Neural cell (in vitro differentiated cells): Measurements from ENCODE around the gene BRSK2. TPM values are rescaled to one million over a fixed set of nuclear protein-coding genes. Genes with fewer than 3 reads are reported as not detected.

ENCODE experiments used
- H2AFZ ChIP-seq: fragments of 200-600, 300-800 bp; sonication (generic), shearing (Covaris generic); 2 replicates; pipeline ENCODE4 v1.6.0; 2014; ENCODE audit warnings: low read depth, mild to moderate bottlenecking, antibody characterized with exemption, low read length, moderate library complexity
- H3F3A ChIP-seq: fragments of 200-600 bp; shearing (Covaris generic); 2 replicates; pipeline ENCODE4 v1.6.1; 2016; ENCODE audit warnings: mild to moderate bottlenecking, moderate library complexity, mixed read lengths, antibody characterized with exemption, low read length; ENCODE audit not compliant: insufficient read depth, poor library complexity, severe bottlenecking
- H3K27ac ChIP-seq: fragments of 200-600, 300-800 bp; sonication (generic), shearing (Covaris generic); 2 replicates; pipeline ENCODE4 v1.5.1; 2014; ENCODE audit warnings: mild to moderate bottlenecking, low read length, moderate library complexity
- H3K27me3 ChIP-seq: fragments of 300-800, 200-600 bp; sonication (generic), shearing (Covaris generic); 2 replicates; pipeline ENCODE4 v1.6.0; 2014; ENCODE audit warnings: mild to moderate bottlenecking, low read depth, low read length, moderate library complexity; ENCODE audit not compliant: insufficient read depth
- H3K36me3 ChIP-seq: fragments of 300-800, 200-600 bp; sonication (generic), shearing (Covaris generic); 2 replicates; pipeline ENCODE4 v1.5.1; 2014; ENCODE audit warnings: mild to moderate bottlenecking, antibody characterized with exemption, low read length, moderate library complexity; ENCODE audit not compliant: insufficient read depth
- H3K4me2 ChIP-seq: fragments of 300-800, 200-600 bp; sonication (generic), shearing (Covaris generic); 2 replicates; pipeline ENCODE4 v1.6.0; 2014; ENCODE audit warnings: mild to moderate bottlenecking, low read length
- H3K4me3 ChIP-seq: fragments of 300-800, 200-600 bp; sonication (generic), shearing (Covaris generic); 2 replicates; pipeline ENCODE4 v1.5.1; 2014; ENCODE audit warnings: mild to moderate bottlenecking, low read length, moderate library complexity
- H3K79me2 ChIP-seq: fragments of 200-600 bp; shearing (Covaris generic); replicated peaks from 2 replicates; pipeline ENCODE4 v1.6.0; 2014; ENCODE audit warnings: mild to moderate bottlenecking, low read length, moderate library complexity; ENCODE audit not compliant: insufficient read depth
- H3K9ac ChIP-seq: fragments of 300-800, 200-600 bp; sonication (generic), shearing (Covaris generic); 2 replicates; pipeline ENCODE4 v1.6.1; 2016; ENCODE audit warnings: mild to moderate bottlenecking, low read length, mixed read lengths
- H3K9me2 ChIP-seq: fragments of 200-600 bp; shearing (Covaris generic); 2 replicates; pipeline ENCODE4 v1.6.1; 2016; ENCODE audit warnings: mild to moderate bottlenecking, low read length, mixed read lengths; ENCODE audit not compliant: insufficient read depth
- H3K9me3 ChIP-seq: fragments of 200-600, 300-800 bp; sonication (generic), shearing (Covaris generic); 2 replicates; pipeline ENCODE4 v1.6.1; 2016; ENCODE audit warnings: mild to moderate bottlenecking, mixed run types, low read length, moderate library complexity, mixed read lengths
- H4K20me1 ChIP-seq: fragments of 200-600 bp; shearing (Covaris generic); 2 replicates; pipeline ENCODE4 v1.6.1; 2016; ENCODE audit warnings: mild to moderate bottlenecking, mixed run types; ENCODE audit not compliant: insufficient read depth
- CTCF ChIP-seq: fragments of 450-650 bp; IDR thresholded peaks from 2 replicates; pipeline ENCODE4 v1.5.1; 2014; ENCODE audit warnings: antibody characterized with exemption, mild to moderate bottlenecking, moderate library complexity; ENCODE audit not compliant: poor library complexity, severe bottlenecking
- EP300 ChIP-seq: fragments of 450-650 bp; conservative IDR thresholded peaks from 2 replicates; pipeline ENCODE4 v1.6.1; 2014; ENCODE audit warnings: antibody characterized with exemption, mild to moderate bottlenecking, moderate library complexity; ENCODE audit not compliant: poor library complexity, severe bottlenecking
- EZH2 ChIP-seq: fragments of 200-600, 300-800 bp; shearing (Covaris generic), sonication (generic); IDR thresholded peaks from 2 replicates; pipeline ENCODE4 v1.6.1; 2014; ENCODE audit warnings: antibody characterized with exemption, low read length, borderline replicate concordance, mild to moderate bottlenecking; ENCODE audit not compliant: insufficient read depth, poor library complexity, severe bottlenecking
- MXI1 ChIP-seq: fragments of 450-650 bp; conservative IDR thresholded peaks from 2 replicates; pipeline ENCODE4 v1.6.1; 2014; ENCODE audit warnings: antibody characterized with exemption, mild to moderate bottlenecking; ENCODE audit not compliant: poor library complexity, severe bottlenecking
- POLR2AphosphoS5 ChIP-seq: IDR thresholded peaks from 2 replicates; pipeline ENCODE4 v1.6.1; 2012
- RAD21 ChIP-seq: fragments of 450-650 bp; conservative IDR thresholded peaks from 2 replicates; pipeline ENCODE4 v1.6.1; 2014; ENCODE audit warnings: antibody characterized with exemption, mild to moderate bottlenecking, moderate library complexity
- REST ChIP-seq: IDR thresholded peaks from 2 replicates; pipeline ENCODE4 v1.6.1; 2012; ENCODE audit warnings: borderline replicate concordance
- SMC3 ChIP-seq: fragments of 450-650 bp; conservative IDR thresholded peaks from 2 replicates; pipeline ENCODE4 v1.6.1; 2014; ENCODE audit warnings: antibody characterized with exemption, mild to moderate bottlenecking, moderate library complexity; ENCODE audit not compliant: poor library complexity
- TAF1 ChIP-seq: IDR thresholded peaks from 2 replicates; pipeline ENCODE4 v1.6.1; 2012; ENCODE audit warnings: low read depth
- polyA plus RNA-seq: library from polyadenylated mRNA; depleted of rRNA; stranded (reverse); fragments of >200 nt; gene quantifications from 2 replicates; pipeline ENCODE4 v1.2.3, GENCODE V29; 2014

The BRSK2 gene
- polyA plus RNA-seq, 1 donor from 2014 or later = 47.5 TPM

- H3K79me2 ChIP-seq = no peaks in the 10 kb centered on the region
- H3K27me3 ChIP-seq = no peaks in the 10 kb centered on the region
- no peak overlapping the region for H3K4me2 ChIP-seq
- H3K9me3 ChIP-seq = no peaks in the 10 kb centered on the region
- H3K9ac ChIP-seq = no peak overlapping the region
- H3F3A ChIP-seq = no peaks in the 10 kb centered on the region
- H4K20me1 ChIP-seq = no peaks in the 10 kb centered on the region
- no peaks in the 10 kb centered on the region for H3K9me2 ChIP-seq
- no peak overlapping the region for H3K27ac ChIP-seq
- H3K36me3 ChIP-seq = no peaks in the 10 kb centered on the region
- H3K4me3 ChIP-seq = no peak overlapping the region
- no peak overlapping the region for H2AFZ ChIP-seq
- TF ChIP-seq REST (no peak), RAD21 (no peak), EZH2 (no peak), SMC3 (no peak), CTCF (no peak), TAF1 (no peak), POLR2AphosphoS5 (no peak), EP300 (no peak), MXI1 (no peak)
Observed at GRCh38 chr11:1375161-1375954, 14.4 kb upstream of the BRSK2 start.

- no peaks in the 10 kb centered on the region for H3K27me3 ChIP-seq
- H4K20me1 ChIP-seq = no peaks in the 10 kb centered on the region
- no peak overlapping the region for H3K27ac ChIP-seq
- H3K79me2 ChIP-seq = no peaks in the 10 kb centered on the region
- no peaks in the 10 kb centered on the region for H3K9me3 ChIP-seq
- H2AFZ ChIP-seq = no peak overlapping the region
- H3F3A ChIP-seq = no peaks in the 10 kb centered on the region
- no peaks in the 10 kb centered on the region for H3K9me2 ChIP-seq
- H3K4me3 ChIP-seq = no peak overlapping the region
- TF ChIP-seq REST (no peak), RAD21 (no peak), SMC3 (no peak), TAF1 (no peak)
- no peaks in the 10 kb centered on the region for H3K36me3 ChIP-seq
- H3K9ac ChIP-seq = no peak overlapping the region
- no peak overlapping the region for H3K4me2 ChIP-seq
Observed at GRCh38 chr11:1375955-1376258, 13.8 kb upstream of the BRSK2 start.
